Tongue (tissue), 2 donors: ENCODE measurements around the gene EFTUD2. TPM values are rescaled to one million over a fixed set of nuclear protein-coding genes. Genes with fewer than 3 reads are reported as not detected.
A peak's percentile ranks its signal among the peaks of the same experiment; 100 is the strongest.
"Not testable (repeated sequence)": the region's sequence is repeated elsewhere in the genome, so short reads cannot be mapped to it uniquely, and the experiment has no call there.

Source experiments
- DNase-seq: peaks from one replicate; pipeline ENCODE4 v3.0.0-alpha.2; 2015
- total RNA-seq: library from RNA; depleted of rRNA; stranded (reverse); fragments of >200 nt; gene quantifications from one replicate; pipeline ENCODE4 v1.2.3, GENCODE V29; 2014

Gene EFTUD2
- total RNA-seq, 1 donor from 2014 or later: 92.0 TPM

- no peak for DNase-seq
Observed at GRCh38 chr17:44848961-44849489, 50.2 kb downstream of the EFTUD2 start.

- no peak for DNase-seq
Observed at GRCh38 chr17:44848257-44848795, 50.9 kb downstream of the EFTUD2 start.

- peak; percentile 57 for DNase-seq
Observed at GRCh38 chr17:44847586-44847985, 51.7 kb downstream of the EFTUD2 start, which contains the start of gene HIGD1B. Gene HIGD1B, plus strand, starts transcription at chr17:44847883. Its CDS starts 270 bp downstream, at chr17:44848153.

GRCh38 chr17:44846206-44846605 lies 53.0 kb downstream of the EFTUD2 start:
- DNase-seq: no peak

- no peak for DNase-seq
Observed at GRCh38 chr17:44844390-44844830, 54.8 kb downstream of the EFTUD2 start.

GRCh38 chr17:44842748-44843147 lies 56.5 kb downstream of the EFTUD2 start:
- peak; percentile 46 for DNase-seq

- DNase-seq: peak; percentile 36
Observed at GRCh38 chr17:44840936-44841335, 58.3 kb downstream of the EFTUD2 start.

- DNase-seq: no peak
Observed at GRCh38 chr17:44840274-44840673, 59.0 kb downstream of the EFTUD2 start.

GRCh38 chr17:44837196-44837595 lies 62.0 kb downstream of the EFTUD2 start:
- no peak for DNase-seq

- DNase-seq: no peak
Observed at GRCh38 chr17:44832805-44833204, 66.4 kb downstream of the EFTUD2 start.

- DNase-seq: no peak
Observed at GRCh38 chr17:44831371-44831770, 67.9 kb downstream of the EFTUD2 start.

- peak; percentile 48 for DNase-seq
Observed at GRCh38 chr17:44830359-44831288, 68.6 kb downstream of the EFTUD2 start.

GRCh38 chr17:44829523-44830358 lies 69.5 kb downstream of the EFTUD2 start, which contains the start of gene GJC1:
Gene GJC1, minus strand, starts transcription at chr17:44830287. Its CDS starts 24,470 bp downstream, at chr17:44805817.
- DNase-seq: peak; percentile 67

GRCh38 chr17:44828919-44829522 lies 70.2 kb downstream of the EFTUD2 start:
- DNase-seq: no peak

- DNase-seq: no peak
Observed at GRCh38 chr17:44827863-44828262, 71.4 kb downstream of the EFTUD2 start.

- no peak for DNase-seq
Observed at GRCh38 chr17:44826123-44826790, 73.0 kb downstream of the EFTUD2 start.

- DNase-seq: not testable (repeated sequence)
Observed at GRCh38 chr17:44825236-44825635, 74.0 kb downstream of the EFTUD2 start.

- peak; percentile 54 for DNase-seq
Observed at GRCh38 chr17:44820631-44821212, 78.5 kb downstream of the EFTUD2 start.

- not testable (repeated sequence) for DNase-seq
Observed at GRCh38 chr17:44818508-44818907, 80.7 kb downstream of the EFTUD2 start.

GRCh38 chr17:44812263-44812662 lies 87.0 kb downstream of the EFTUD2 start:
- DNase-seq: no peak
